Measurements from ENCODE around the gene OSBPL6.

GRCh38 chr2:178449700-178450523 lies 255.6 kb downstream of the OSBPL6 start:
- TF ChIP-seq GATA2 (IDR thresholded peaks at IDR 0.05; ENCODE audit: low read depth, low read length): no peak
- no peak for TF ChIP-seq GATA3 (IDR thresholded peaks at IDR 0.05; ENCODE audit: low read depth, low read length)

All from SH-SY5Y (cell line).